Smooth muscle cell (in vitro differentiated cells): Measurements from ENCODE around the gene YIPF6. TPM values are rescaled to one million over a fixed set of nuclear protein-coding genes. Genes with fewer than 3 reads are reported as not detected.

Source experiments
- DNase-seq: peaks from one replicate; lab custom pipeline; 2025; ENCODE audit not compliant: unreplicated experiment; lab: John Stamatoyannopoulos, UW
- H2AFZ ChIP-seq: fragments of 200-600 bp; sonication (generic); 2 replicates; pipeline ENCODE4 v1.6.0; 2016; ENCODE audit warnings: antibody characterized with exemption, low read depth, mild to moderate bottlenecking
- H3F3A ChIP-seq: fragments of 200-600 bp; sonication (generic); 2 replicates; pipeline ENCODE4 v1.6.0; 2017; ENCODE audit warnings: antibody characterized with exemption, low read depth
- H3K27ac ChIP-seq: fragments of 200-600 bp; sonication (generic); 2 replicates; pipeline ENCODE4 v1.5.1; 2016; ENCODE audit warnings: low read depth, mild to moderate bottlenecking
- H3K27me3 ChIP-seq: fragments of 200-600 bp; sonication (generic); 2 replicates; pipeline ENCODE4 v1.6.1; 2016; ENCODE audit warnings: low read depth, mild to moderate bottlenecking
- H3K36me3 ChIP-seq: fragments of 200-600 bp; sonication (generic); 2 replicates; pipeline ENCODE4 v1.5.1; 2016; ENCODE audit warnings: low read depth
- H3K4me1 ChIP-seq: fragments of 200-600 bp; sonication (generic); 2 replicates; pipeline ENCODE4 v1.5.1; 2016; ENCODE audit warnings: low read depth
- H3K4me2 ChIP-seq: fragments of 200-600 bp; sonication (generic); 2 replicates; pipeline ENCODE4 v1.6.0; 2016; ENCODE audit warnings: mild to moderate bottlenecking
- H3K4me3 ChIP-seq: fragments of 200-600 bp; sonication (generic); 2 replicates; pipeline ENCODE4 v1.5.1; 2016; ENCODE audit warnings: mild to moderate bottlenecking
- H3K79me2 ChIP-seq: fragments of 200-600 bp; sonication (generic); 2 replicates; pipeline ENCODE4 v1.6.0; 2016; ENCODE audit warnings: low read depth, mild to moderate bottlenecking
- H3K9ac ChIP-seq: fragments of 200-600 bp; sonication (generic); 2 replicates; pipeline ENCODE4 v1.6.0; 2016; ENCODE audit warnings: low read depth
- H3K9me3 ChIP-seq: fragments of 200-600 bp; sonication (generic); replicated peaks from 2 replicates; pipeline ENCODE4 v1.5.1; 2016; ENCODE audit warnings: low read depth
- H4K20me1 ChIP-seq: fragments of 200-600 bp; sonication (generic); 2 replicates; pipeline ENCODE4 v1.6.0; 2016; ENCODE audit warnings: low read depth
- CTCF ChIP-seq: fragments of 200-600 bp; sonication (generic); IDR thresholded peaks from 2 replicates; pipeline ENCODE4 v1.5.1; 2017; ENCODE audit warnings: borderline replicate concordance, mild to moderate bottlenecking, antibody characterized with exemption; ENCODE audit not compliant: insufficient read depth, poor library complexity, severe bottlenecking
- WGBS: methylation state at CpG from one replicate; pipeline ENCODE4 v1.1.7; 2016; ENCODE audit warnings: low lambda C conversion rate; 5-methylcytosine and 5-hydroxymethylcytosine counted together
- polyA plus RNA-seq: library from polyadenylated mRNA; unstranded; fragments of >200 nt; fragmentation: Nextera tagmentation; extraction: Ambion mirVana; gene quantifications from 2 replicates; pipeline ENCODE4 v1.2.1, GENCODE V29; 2016
- total RNA-seq: library from RNA; depleted of rRNA; stranded (reverse); fragments of >200 nt; gene quantifications from 2 replicates; pipeline ENCODE4 v1.2.3, GENCODE V29; 2014

YIPF6 gene
- total RNA-seq, result 24.6 and 32.6 TPM in 2 replicates
- 36.0 and 37.1 TPM in 2 replicates for polyA plus RNA-seq

DNA sequence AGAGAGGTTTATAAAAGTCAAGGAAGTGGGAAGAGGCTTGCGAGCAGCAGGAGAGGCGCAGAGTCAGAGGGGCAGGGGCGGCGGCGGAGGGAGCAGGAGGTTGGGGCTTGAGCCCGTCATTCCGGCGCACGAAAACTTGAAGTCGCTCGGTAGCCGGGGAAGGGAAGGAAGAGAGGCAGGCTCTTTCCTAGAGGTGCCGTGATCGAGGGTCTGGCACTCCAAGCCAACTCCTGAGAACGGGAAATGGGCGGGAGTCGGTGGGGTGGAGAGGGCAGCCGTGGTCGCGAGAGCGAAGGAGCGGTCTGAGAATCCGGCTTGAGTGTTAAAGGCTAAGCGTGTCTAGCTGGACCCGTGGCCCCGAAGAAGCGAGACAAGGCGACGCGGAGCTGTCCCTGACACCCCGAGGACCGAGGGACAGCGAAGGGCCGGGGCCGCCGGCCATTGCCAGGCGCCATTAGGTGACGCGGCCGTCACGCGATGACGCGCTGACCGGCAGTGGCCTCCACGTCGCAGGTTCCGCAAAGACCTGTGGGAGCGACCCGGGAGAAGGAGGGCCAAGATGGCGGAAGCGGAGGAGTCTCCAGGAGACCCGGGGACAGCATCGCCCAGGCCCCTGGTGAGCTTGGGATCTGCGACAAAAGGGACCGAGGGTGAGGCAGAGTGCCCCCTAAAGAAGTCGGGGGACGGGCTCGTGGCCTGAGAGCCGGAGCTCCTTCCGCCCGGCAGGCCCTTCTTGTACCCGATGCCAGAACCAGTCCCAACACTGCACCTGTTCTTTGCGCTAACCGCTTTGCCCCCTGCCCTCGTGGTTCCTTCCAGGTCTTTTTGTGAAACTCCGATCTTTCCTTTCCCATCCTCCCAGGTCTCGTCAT, at the start of gene YIPF6:
TSS of gene YIPF6 (plus strand) at position 544 of the 872 bp plus-strand sequence. CDS start at position 560, 16 bp downstream.
- WGBS, result 41% methylated on average over 66 of the region's 68 CpGs
- TF ChIP-seq CTCF, result no peak
- H3K4me2 ChIP-seq, result peak within 1 kb of the TSS; percentile 93
- peak within 1 kb of the TSS; percentile 96 for H3K27ac ChIP-seq
- H3K36me3 ChIP-seq, result no peaks in the 10 kb centered on the region
- peak within 1 kb of the TSS; percentile 46 for H2AFZ ChIP-seq
- H3K9me3 ChIP-seq, result no peaks in the 10 kb centered on the region
- peaks cover 21% of the 10 kb centered on the region for H3K79me2 ChIP-seq
- H3K4me1 ChIP-seq, result peaks cover 5% of the 10 kb centered on the region
- no peaks in the 10 kb centered on the region for H3K27me3 ChIP-seq
- no peaks in the 10 kb centered on the region for H3F3A ChIP-seq
- peak within 1 kb of the TSS; percentile 79 for H3K4me3 ChIP-seq
- peak; percentile 35 for DNase-seq
- H3K9ac ChIP-seq, result peak within 1 kb of the TSS; percentile 97
- H4K20me1 ChIP-seq, result no peaks in the 10 kb centered on the region

GRCh38 chrX:68451720-68452119, 47.1 kb upstream of the YIPF6 start:
- H3K27me3 ChIP-seq, result no peaks in the 10 kb centered on the region
- no peak for DNase-seq
- 86% methylated on average over 8 of the region's 8 CpGs for WGBS
- no peak overlapping the region for H3K9ac ChIP-seq
- no peak for TF ChIP-seq CTCF
- H3K4me1 ChIP-seq, result no peaks in the 10 kb centered on the region
- H3K27ac ChIP-seq, result no peak overlapping the region
- H3K4me2 ChIP-seq, result no peak overlapping the region
- H2AFZ ChIP-seq, result no peak overlapping the region
- no peaks in the 10 kb centered on the region for H3K9me3 ChIP-seq
- no peaks in the 10 kb centered on the region for H3F3A ChIP-seq
- H3K79me2 ChIP-seq, result no peaks in the 10 kb centered on the region
- H3K4me3 ChIP-seq, result no peak overlapping the region
- no peaks in the 10 kb centered on the region for H3K36me3 ChIP-seq
- no peaks in the 10 kb centered on the region for H4K20me1 ChIP-seq

DNA sequence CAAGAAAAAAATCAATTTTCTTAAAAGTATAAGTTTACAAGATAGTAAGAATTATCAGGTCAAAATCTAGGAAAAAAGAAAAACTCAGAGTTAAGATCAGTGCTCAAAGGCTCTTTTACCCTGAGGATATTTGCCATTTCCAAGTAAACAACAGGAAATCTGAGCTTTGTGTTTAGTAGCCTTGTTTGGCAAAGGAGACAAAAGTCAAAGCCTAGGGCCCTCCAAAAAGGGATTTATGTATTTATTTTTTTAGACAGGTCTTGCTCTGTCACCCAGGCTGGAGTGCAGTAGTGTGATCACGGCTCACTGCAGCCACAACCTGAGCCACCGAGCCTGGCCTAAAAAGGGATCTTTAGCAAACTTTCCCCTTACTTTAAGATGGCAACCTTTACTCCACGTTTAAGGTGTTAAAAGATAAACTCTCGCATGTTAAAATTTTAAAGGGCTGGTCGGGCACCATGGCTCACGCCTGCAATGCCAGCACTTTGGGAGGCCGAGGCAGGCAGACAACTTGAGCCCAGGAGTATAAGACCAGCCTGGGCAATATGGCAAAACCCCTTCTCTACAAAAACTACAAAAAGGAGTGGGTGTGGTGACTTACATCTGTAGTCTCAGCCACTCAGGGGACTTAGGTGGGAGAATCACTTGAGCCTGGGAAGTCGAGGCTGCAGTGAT, 44.2 kb upstream of the YIPF6 start:
- Histone ChIP-seq H3F3A (no peaks in the 10 kb centered on the region), H3K9ac (no peak overlapping the region), H3K4me3 (no peak overlapping the region), H3K36me3 (no peaks in the 10 kb centered on the region), H3K79me2 (no peaks in the 10 kb centered on the region), H4K20me1 (no peaks in the 10 kb centered on the region), H2AFZ (no peak overlapping the region), H3K9me3 (no peaks in the 10 kb centered on the region), H3K4me2 (no peak overlapping the region), H3K27ac (no peak overlapping the region), H3K27me3 (no peaks in the 10 kb centered on the region), H3K4me1 (no peaks in the 10 kb centered on the region)
- no peak for TF ChIP-seq CTCF
- no peak for DNase-seq
- WGBS, result 76% methylated on average over 8 of the region's 8 CpGs
